Transverse colon (tissue), 4 donors: ENCODE measurements around the gene MAPKAP1. TPM values are rescaled to one million over a fixed set of nuclear protein-coding genes. Genes with fewer than 3 reads are reported as not detected.

Source experiments
- DNase-seq: peaks from one replicate; pipeline ENCODE4 v3.0.0-alpha.2; 2019
- H3K27ac ChIP-seq, 4 donors: fragments of 200-600 bp; sonication (generic); 2 replicates each; pipeline ENCODE4 v1.5.1; 2016 to 2018; ENCODE audit warnings: inconsistent platforms in 4 of 4
- H3K27me3 ChIP-seq: fragments of 200-600 bp; sonication (generic); 2 replicates; pipeline ENCODE4 v1.5.1; 2017; ENCODE audit warnings: inconsistent platforms
- H3K36me3 ChIP-seq, 4 donors: fragments of 200-600 bp; sonication (generic); 2 replicates each; pipeline ENCODE4 v1.5.1; 2017 to 2019; ENCODE audit warnings: inconsistent platforms in 4 of 4
- H3K4me1 ChIP-seq, 4 donors: fragments of 200-600 bp; sonication (generic); 2 replicates each; pipeline ENCODE4 v1.5.1; 2017 to 2020; ENCODE audit warnings: inconsistent platforms in 4 of 4
- H3K4me3 ChIP-seq, 4 donors: fragments of 200-600 bp; sonication (generic); 1 replicate in 1 of 4; 2 replicates in 3 of 4; pipeline versions ENCODE4 v1.5.1 to v1.6.1; 2017 to 2019; ENCODE audit warnings: inconsistent platforms in 4 of 4
- H3K9me3 ChIP-seq, 2 donors: fragments of 200-600 bp; sonication (generic); 2 replicates each; pipeline ENCODE4 v1.5.1; 2017 to 2019; ENCODE audit warnings: inconsistent platforms in 2 of 2
- CTCF ChIP-seq, 5 experiments: fragments of 200-600 bp in 3 of 5; fragments of 450-650 bp in 2 of 5; sonication (generic) in 3 of 5; IDR thresholded peaks; 1 replicate in 2 of 5; 2 replicates in 3 of 5; pipeline ENCODE4 v1.5.1; 2016 to 2017; ENCODE audit warnings: antibody characterized with exemption in 5 of 5, inconsistent platforms in 3 of 5, mild to moderate bottlenecking in 2 of 5, moderate library complexity in 1 of 5
- EP300 ChIP-seq: sonication (generic); formaldehyde crosslinking; IDR thresholded peaks from one replicate; pipeline ENCODE4 v1.6.1; 2017; ENCODE audit warnings: antibody characterized with exemption, low read depth
- POLR2A ChIP-seq: fragments of 450-650 bp; IDR thresholded peaks from one replicate; pipeline ENCODE4 v1.6.1; 2016; ENCODE audit warnings: antibody characterized with exemption, mild to moderate bottlenecking, moderate library complexity
- POLR2AphosphoS5 ChIP-seq, 3 donors: sonication (generic); formaldehyde crosslinking; IDR thresholded peaks; one replicate each; pipeline ENCODE4 v1.6.1; 2016; ENCODE audit warnings: antibody characterized with exemption in 3 of 3
- WGBS, 2 donors: methylation state at CpG; one replicate each; pipeline ENCODE4 v1.1.5; 2018; ENCODE audit warnings: low coverage in 1 of 2; 5-methylcytosine and 5-hydroxymethylcytosine counted together
- in situ Hi-C, 4 donors: fragments of 200-750 bp; cut with MboI; loops; one replicate each; pipeline versions ENCODE4 v1.15.0 to v1.15.1; 2017; ENCODE audit warnings: low sequenced_read_pairs in 3 of 4, low pct_ligation_motif_present in 1 of 4, low pct_unique_long_range_greater_than_20kb in 1 of 4
- intact Hi-C: fragments of 100-400 bp; cut with DNase I; formaldehyde crosslinking; loops from one replicate; pipeline ENCODE4 v1.15.1; 2023; ENCODE audit warnings: low total_unique reads
- total RNA-seq, 4 donors: library from RNA; depleted of rRNA; stranded (reverse); fragments of >200 nt; gene quantifications; one replicate each; pipeline ENCODE4 v1.1.0, GENCODE V29; 2016

The MAPKAP1 gene
- total RNA-seq, 4 donors from 2014 or later, result 59.8 to 83.4 (median 71.2) TPM

- intact Hi-C loops (no loop called here), in situ Hi-C loops (no loop called here)
- Histone ChIP-seq H3K27ac (no peak overlapping the region), H3K27me3 (no peaks in the 10 kb centered on the region), H3K4me3 (no peak overlapping the region), H3K36me3 (no peaks in the 10 kb centered on the region), H3K4me1 (peaks cover 0 to 4% (median 0%) of the 10 kb centered on the region in 4 donors), H3K9me3 (no peaks in the 10 kb centered on the region)
- no peak for TF ChIP-seq CTCF (IDR thresholded peaks at IDR 0.05)
- TF ChIP-seq POLR2A, result no peak
- no peak for TF ChIP-seq EP300
- TF ChIP-seq POLR2AphosphoS5 (IDR thresholded peaks at IDR 0.05), result no peak
- WGBS, 2 donors, result 93 to 95% methylated on average over 3 of the region's 3 CpGs
- DNase-seq, result no peak
These were observed 21.8 kb downstream of the MAPKAP1 start for GRCh38 chr9:125685167-125685566.

- Histone ChIP-seq H3K4me3 (no peak overlapping the region), H3K27me3 (no peaks in the 10 kb centered on the region), H3K27ac (no peak overlapping the region), H3K4me1 (no peaks in the 10 kb centered on the region), H3K36me3 (no peaks in the 10 kb centered on the region), H3K9me3 (no peaks in the 10 kb centered on the region)
- in situ Hi-C loops, result no loop called here
- intact Hi-C loops, result no loop called here
- no peak for TF ChIP-seq POLR2A
- no peak for TF ChIP-seq POLR2AphosphoS5 (IDR thresholded peaks at IDR 0.05)
- TF ChIP-seq EP300, result no peak
- no peak for TF ChIP-seq CTCF (IDR thresholded peaks at IDR 0.05)
- WGBS, 2 donors, result 73 to 94% methylated on average over 2 to 3 of the region's 3 CpGs
- DNase-seq, result no peak
These were observed 23.5 kb downstream of the MAPKAP1 start for GRCh38 chr9:125683486-125683885.

- Histone ChIP-seq H3K4me3 (no peak overlapping the region), H3K9me3 (no peaks in the 10 kb centered on the region), H3K36me3 (no peaks in the 10 kb centered on the region), H3K27ac (no peak overlapping the region), H3K4me1 (no peaks in the 10 kb centered on the region), H3K27me3 (no peaks in the 10 kb centered on the region)
- in situ Hi-C loops, result no loop called here
- DNase-seq, result no peak
- intact Hi-C loops, result no loop called here
- WGBS, 2 donors, result 68 to 83% methylated on average over 2 of the region's 2 CpGs
- TF ChIP-seq POLR2A, result no peak
These were observed 24.7 kb downstream of the MAPKAP1 start for GRCh38 chr9:125682340-125682739.

- no peak for DNase-seq
- Histone ChIP-seq H3K4me1 (no peaks in the 10 kb centered on the region), H3K27ac (no peak overlapping the region), H3K36me3 (no peaks in the 10 kb centered on the region), H3K27me3 (no peaks in the 10 kb centered on the region), H3K4me3 (no peak overlapping the region), H3K9me3 (no peaks in the 10 kb centered on the region)
- intact Hi-C loops (no loop called here), in situ Hi-C loops (no loop called here)
- WGBS, 2 donors, result 93 to 97% methylated on average over 3 to 5 of the region's 5 CpGs
- no peak for TF ChIP-seq POLR2A
These were observed 25.4 kb downstream of the MAPKAP1 start for GRCh38 chr9:125681657-125682056.

- H3K4me3 ChIP-seq, result no peak overlapping the region
- in situ Hi-C loops (no loop called here), intact Hi-C loops (no loop called here)
- 91 to 95% methylated on average over 3 of the region's 3 CpGs for WGBS, 2 donors
- H3K27ac ChIP-seq, result no peak overlapping the region
- H3K36me3 ChIP-seq, result no peaks in the 10 kb centered on the region
- no peaks in the 10 kb centered on the region for H3K4me1 ChIP-seq
- no peak for TF ChIP-seq POLR2A
- no peak for TF ChIP-seq POLR2AphosphoS5 (IDR thresholded peaks at IDR 0.05)
- TF ChIP-seq CTCF (IDR thresholded peaks at IDR 0.05), result no peak
- no peak for TF ChIP-seq EP300
- DNase-seq, result no peak
- H3K9me3 ChIP-seq, result no peaks in the 10 kb centered on the region
- H3K27me3 ChIP-seq, result no peaks in the 10 kb centered on the region
These were observed 25.9 kb downstream of the MAPKAP1 start for GRCh38 chr9:125681086-125681622.
